Smooth muscle cell (in vitro differentiated cells): ENCODE results near the gene ABCA8. TPM values are rescaled to one million over a fixed set of nuclear protein-coding genes. Genes with fewer than 3 reads are reported as not detected.

ENCODE experiments used
- DNase-seq: peaks from one replicate; lab custom pipeline; 2025; ENCODE audit not compliant: unreplicated experiment; lab: John Stamatoyannopoulos, UW
- H2AFZ ChIP-seq: fragments of 200-600 bp; sonication (generic); 2 replicates; pipeline ENCODE4 v1.6.0; 2016; ENCODE audit warnings: antibody characterized with exemption, low read depth, mild to moderate bottlenecking
- H3F3A ChIP-seq: fragments of 200-600 bp; sonication (generic); 2 replicates; pipeline ENCODE4 v1.6.0; 2017; ENCODE audit warnings: antibody characterized with exemption, low read depth
- H3K27ac ChIP-seq: fragments of 200-600 bp; sonication (generic); 2 replicates; pipeline ENCODE4 v1.5.1; 2016; ENCODE audit warnings: low read depth, mild to moderate bottlenecking
- H3K27me3 ChIP-seq: fragments of 200-600 bp; sonication (generic); 2 replicates; pipeline ENCODE4 v1.6.1; 2016; ENCODE audit warnings: low read depth, mild to moderate bottlenecking
- H3K36me3 ChIP-seq: fragments of 200-600 bp; sonication (generic); 2 replicates; pipeline ENCODE4 v1.5.1; 2016; ENCODE audit warnings: low read depth
- H3K4me1 ChIP-seq: fragments of 200-600 bp; sonication (generic); 2 replicates; pipeline ENCODE4 v1.5.1; 2016; ENCODE audit warnings: low read depth
- H3K4me2 ChIP-seq: fragments of 200-600 bp; sonication (generic); 2 replicates; pipeline ENCODE4 v1.6.0; 2016; ENCODE audit warnings: mild to moderate bottlenecking
- H3K4me3 ChIP-seq: fragments of 200-600 bp; sonication (generic); 2 replicates; pipeline ENCODE4 v1.5.1; 2016; ENCODE audit warnings: mild to moderate bottlenecking
- H3K79me2 ChIP-seq: fragments of 200-600 bp; sonication (generic); 2 replicates; pipeline ENCODE4 v1.6.0; 2016; ENCODE audit warnings: low read depth, mild to moderate bottlenecking
- H3K9ac ChIP-seq: fragments of 200-600 bp; sonication (generic); 2 replicates; pipeline ENCODE4 v1.6.0; 2016; ENCODE audit warnings: low read depth
- H3K9me3 ChIP-seq: fragments of 200-600 bp; sonication (generic); replicated peaks from 2 replicates; pipeline ENCODE4 v1.5.1; 2016; ENCODE audit warnings: low read depth
- H4K20me1 ChIP-seq: fragments of 200-600 bp; sonication (generic); 2 replicates; pipeline ENCODE4 v1.6.0; 2016; ENCODE audit warnings: low read depth
- WGBS: methylation state at CpG from one replicate; pipeline ENCODE4 v1.1.7; 2016; ENCODE audit warnings: low lambda C conversion rate; 5-methylcytosine and 5-hydroxymethylcytosine counted together
- polyA plus RNA-seq: library from polyadenylated mRNA; unstranded; fragments of >200 nt; fragmentation: Nextera tagmentation; extraction: Ambion mirVana; gene quantifications from 2 replicates; pipeline ENCODE4 v1.2.1, GENCODE V29; 2016
- total RNA-seq: library from RNA; depleted of rRNA; stranded (reverse); fragments of >200 nt; gene quantifications from 2 replicates; pipeline ENCODE4 v1.2.3, GENCODE V29; 2014
- TF ChIP-seq, protein P1 (sequence below): fragments of 200-600 bp; sonication (generic); IDR thresholded peaks from 2 replicates; pipeline ENCODE4 v1.5.1; 2017; ENCODE audit warnings: borderline replicate concordance, mild to moderate bottlenecking, antibody characterized with exemption; ENCODE audit not compliant: insufficient read depth, poor library complexity, severe bottlenecking

The ABCA8 gene
- total and polyA plus RNA-seq, 2 experiments from 2014 or later = 1.7 to 6.9 TPM

DNA sequence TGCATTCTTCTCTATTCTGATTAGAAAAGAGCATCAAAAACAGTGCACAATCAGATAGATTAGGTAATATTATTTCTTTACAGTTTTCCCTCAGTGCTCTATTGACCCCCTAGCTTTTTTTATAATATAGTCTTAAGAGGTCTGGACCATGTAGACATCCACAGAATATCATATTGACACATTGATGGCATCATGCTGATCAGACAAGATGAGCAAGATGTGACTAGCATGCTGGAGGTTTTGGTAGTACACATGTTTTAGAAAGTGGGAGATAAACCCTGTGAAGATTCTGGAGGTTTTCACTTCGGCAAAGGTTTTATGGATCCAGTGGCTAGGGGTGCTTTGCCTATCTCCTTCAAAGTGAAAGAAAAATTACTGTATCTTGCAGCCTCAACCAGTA is 2.8 kb upstream of the ABCA8 start:
- WGBS = 100% methylated on average over 1 of the region's 1 CpG
- Histone ChIP-seq H2AFZ (no peak overlapping the region), H3K36me3 (no peaks in the 10 kb centered on the region), H3K4me2 (no peak overlapping the region), H3K27me3 (no peaks in the 10 kb centered on the region), H3K4me1 (peaks cover 13% of the 10 kb centered on the region), H3K27ac (no peak overlapping the region), H3F3A (no peaks in the 10 kb centered on the region), H3K9me3 (no peaks in the 10 kb centered on the region), H3K9ac (no peak overlapping the region), H4K20me1 (no peaks in the 10 kb centered on the region), H3K4me3 (no peak overlapping the region), H3K79me2 (no peaks in the 10 kb centered on the region)
- TF ChIP-seq, protein P1, sequence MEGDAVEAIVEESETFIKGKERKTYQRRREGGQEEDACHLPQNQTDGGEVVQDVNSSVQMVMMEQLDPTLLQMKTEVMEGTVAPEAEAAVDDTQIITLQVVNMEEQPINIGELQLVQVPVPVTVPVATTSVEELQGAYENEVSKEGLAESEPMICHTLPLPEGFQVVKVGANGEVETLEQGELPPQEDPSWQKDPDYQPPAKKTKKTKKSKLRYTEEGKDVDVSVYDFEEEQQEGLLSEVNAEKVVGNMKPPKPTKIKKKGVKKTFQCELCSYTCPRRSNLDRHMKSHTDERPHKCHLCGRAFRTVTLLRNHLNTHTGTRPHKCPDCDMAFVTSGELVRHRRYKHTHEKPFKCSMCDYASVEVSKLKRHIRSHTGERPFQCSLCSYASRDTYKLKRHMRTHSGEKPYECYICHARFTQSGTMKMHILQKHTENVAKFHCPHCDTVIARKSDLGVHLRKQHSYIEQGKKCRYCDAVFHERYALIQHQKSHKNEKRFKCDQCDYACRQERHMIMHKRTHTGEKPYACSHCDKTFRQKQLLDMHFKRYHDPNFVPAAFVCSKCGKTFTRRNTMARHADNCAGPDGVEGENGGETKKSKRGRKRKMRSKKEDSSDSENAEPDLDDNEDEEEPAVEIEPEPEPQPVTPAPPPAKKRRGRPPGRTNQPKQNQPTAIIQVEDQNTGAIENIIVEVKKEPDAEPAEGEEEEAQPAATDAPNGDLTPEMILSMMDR = no peak
- DNase-seq = no peak

- 25% methylated on average over 4 of the region's 4 CpGs for WGBS
- no peak for DNase-seq
- H3K79me2 ChIP-seq = no peaks in the 10 kb centered on the region
- H3K27ac ChIP-seq = peak overlapping the region; percentile 69
- TF ChIP-seq, protein P1 = no peak
- H3K36me3 ChIP-seq = no peaks in the 10 kb centered on the region
- peak overlapping the region; percentile 55 for H3K9ac ChIP-seq
- no peaks in the 10 kb centered on the region for H3K9me3 ChIP-seq
- peak overlapping the region; percentile 36 for H3K4me3 ChIP-seq
- no peaks in the 10 kb centered on the region for H3K27me3 ChIP-seq
- H3K4me1 ChIP-seq = peaks cover 13% of the 10 kb centered on the region
- peak overlapping the region; percentile 90 for H2AFZ ChIP-seq
- no peaks in the 10 kb centered on the region for H3F3A ChIP-seq
- H3K4me2 ChIP-seq = peak overlapping the region; percentile 80
- H4K20me1 ChIP-seq = no peaks in the 10 kb centered on the region
Observed at GRCh38 chr17:68954146-68954896, 871 bp downstream of the ABCA8 start.

- WGBS = 91% methylated on average over 4 of the region's 4 CpGs
Observed at GRCh38 chr17:68953340-68953997, 1.7 kb downstream of the ABCA8 start.

More at GRCh38 chr17:68953340-68953997, 1.7 kb downstream of the ABCA8 start:
- no peak for DNase-seq
- Histone ChIP-seq H2AFZ (no peak overlapping the region), H3K79me2 (no peaks in the 10 kb centered on the region), H3K27me3 (no peaks in the 10 kb centered on the region), H3K9me3 (no peaks in the 10 kb centered on the region), H3K4me1 (peaks cover 13% of the 10 kb centered on the region), H3K9ac (no peak overlapping the region), H3K4me2 (peak overlapping the region; percentile 45), H3F3A (no peaks in the 10 kb centered on the region), H3K27ac (no peak overlapping the region), H3K36me3 (no peaks in the 10 kb centered on the region), H3K4me3 (no peak overlapping the region), H4K20me1 (no peaks in the 10 kb centered on the region)
- TF ChIP-seq, protein P1 = no peak
